Islet precursor cell (in vitro differentiated cells): ENCODE data around the gene TMOD1.

Experiments
- DNase-seq: peaks from one replicate; pipeline ENCODE4 v3.0.0-alpha.2; 2018

The TMOD1 gene

GRCh38 chr9:97548819-97549540, 47.5 kb downstream of the TMOD1 start:
- DNase-seq = no peak

- DNase-seq = no peak
These were observed 48.9 kb downstream of the TMOD1 start for GRCh38 chr9:97550386-97550785.

- DNase-seq = no peak
These were observed 49.8 kb downstream of the TMOD1 start for GRCh38 chr9:97551308-97551707.

GRCh38 chr9:97553141-97553540, 51.7 kb downstream of the TMOD1 start:
- DNase-seq = no peak

- no peak for DNase-seq
These were observed 52.4 kb downstream of the TMOD1 start for GRCh38 chr9:97553841-97554240.

- no peak for DNase-seq
These were observed 53.2 kb downstream of the TMOD1 start for GRCh38 chr9:97554566-97555075.

- DNase-seq = no peak
These were observed 53.7 kb downstream of the TMOD1 start for GRCh38 chr9:97555164-97555563.

GRCh38 chr9:97556036-97556720, 54.7 kb downstream of the TMOD1 start:
- no peak for DNase-seq

- no peak for DNase-seq
These were observed 55.5 kb downstream of the TMOD1 start for GRCh38 chr9:97556721-97557605.

- DNase-seq = no peak
These were observed 56.2 kb downstream of the TMOD1 start for GRCh38 chr9:97557606-97558095.

- DNase-seq = no peak
These were observed 57.2 kb downstream of the TMOD1 start for GRCh38 chr9:97558701-97559101.

- DNase-seq = peak; percentile 48
These were observed 57.6 kb downstream of the TMOD1 start for GRCh38 chr9:97559111-97559514.

- DNase-seq = no peak
These were observed 58.7 kb downstream of the TMOD1 start for GRCh38 chr9:97560154-97560553.

GRCh38 chr9:97560851-97561250, 59.4 kb downstream of the TMOD1 start:
- peak; percentile 22 for DNase-seq

- no peak for DNase-seq
These were observed 60.0 kb downstream of the TMOD1 start for GRCh38 chr9:97561501-97561900.

- no peak for DNase-seq
These were observed 61.1 kb downstream of the TMOD1 start for GRCh38 chr9:97562542-97562941.

GRCh38 chr9:97563458-97564135, 62.1 kb downstream of the TMOD1 start:
- peak; percentile 33 for DNase-seq

- DNase-seq = peak; percentile 51
These were observed 63.1 kb downstream of the TMOD1 start for GRCh38 chr9:97564291-97565175.

GRCh38 chr9:97565262-97565661, 63.8 kb downstream of the TMOD1 start:
- DNase-seq = no peak

GRCh38 chr9:97567182-97567893, 65.9 kb downstream of the TMOD1 start:
- DNase-seq = peak; percentile 32

- no peak for DNase-seq
These were observed 66.4 kb downstream of the TMOD1 start for GRCh38 chr9:97567894-97568202.
